Vagina (tissue), 2 donors: ENCODE data around the gene APCDD1L. TPM values are rescaled to one million over a fixed set of nuclear protein-coding genes. Genes with fewer than 3 reads are reported as not detected.
"Not testable (repeated sequence)": the region's sequence is repeated elsewhere in the genome, so short reads cannot be mapped to it uniquely, and the experiment has no call there.

ENCODE experiments used
- DNase-seq, 2 donors: peaks; one replicate each; pipeline ENCODE4 v3.0.0-alpha.2; 2017; ENCODE audit errors: extremely low spot score in 2 of 2
- H3K27ac ChIP-seq: fragments of 200-600 bp; sonication (generic); one replicate; pipeline ENCODE4 v1.5.1; 2019
- H3K27me3 ChIP-seq: fragments of 200-600 bp; sonication (generic); one replicate; pipeline ENCODE4 v1.5.1; 2019
- H3K36me3 ChIP-seq, 2 donors: fragments of 200-600 bp; sonication (generic); one replicate each; pipeline ENCODE4 v1.5.1; 2017 to 2019
- H3K4me1 ChIP-seq: fragments of 200-600 bp; sonication (generic); one replicate; pipeline ENCODE4 v1.5.1; 2019
- H3K4me3 ChIP-seq, 2 donors: fragments of 200-600 bp; sonication (generic); 1 replicate in 1 of 2; 2 replicates in 1 of 2; pipeline ENCODE4 v1.5.1; 2016 to 2019
- H3K9me3 ChIP-seq: fragments of 200-600 bp; sonication (generic); one replicate; pipeline ENCODE4 v1.5.1; 2019
- CTCF ChIP-seq, 3 experiments: fragments of 450-650 bp in 2 of 3; fragments of 200-600 bp in 1 of 3; sonication (generic) in 1 of 3; IDR thresholded peaks; one replicate each; pipeline ENCODE4 v1.5.1; 2017 to 2019; ENCODE audit warnings: antibody characterized with exemption in 3 of 3, mild to moderate bottlenecking in 2 of 3, moderate library complexity in 2 of 3
- POLR2A ChIP-seq, 2 donors: fragments of 450-650 bp; IDR thresholded peaks; one replicate each; pipeline ENCODE4 v1.6.1; 2017; ENCODE audit warnings: antibody characterized with exemption in 2 of 2, mild to moderate bottlenecking in 2 of 2, moderate library complexity in 2 of 2
- POLR2AphosphoS5 ChIP-seq, 2 donors: sonication (generic); formaldehyde crosslinking; IDR thresholded peaks; one replicate each; pipeline ENCODE4 v1.9.0; 2017; ENCODE audit warnings: antibody characterized with exemption in 2 of 2, mild to moderate bottlenecking in 2 of 2, low read depth in 1 of 2; ENCODE audit not compliant: insufficient read depth in 1 of 2
- intact Hi-C: fragments of 100-400 bp; cut with DNase I; formaldehyde crosslinking; loops from one replicate; pipeline ENCODE4 v1.15.1; 2023
- total RNA-seq: library from RNA; depleted of rRNA; stranded (reverse); fragments of >200 nt; gene quantifications from one replicate; pipeline ENCODE4 v1.2.3, GENCODE V29; 2016

The APCDD1L gene
- total RNA-seq, 1 donor from 2014 or later: 0.98 TPM

GRCh38 chr20:58418949-58419748 lies 96.0 kb downstream of the APCDD1L start:
- no peak for DNase-seq
- H3K27me3 ChIP-seq: no peaks in the 10 kb centered on the region
- no peak overlapping the region for H3K27ac ChIP-seq
- H3K4me1 ChIP-seq: no peaks in the 10 kb centered on the region
- intact Hi-C loops: no loop called here
- no peaks in the 10 kb centered on the region for H3K9me3 ChIP-seq
- no peaks in the 10 kb centered on the region for H3K36me3 ChIP-seq
- no peak for TF ChIP-seq POLR2AphosphoS5 (IDR thresholded peaks at IDR 0.05; ENCODE audit: insufficient read depth in 1 of 2, low read depth in 1 of 2)
- TF ChIP-seq CTCF (IDR thresholded peaks at IDR 0.05): no peak
- no peak for TF ChIP-seq POLR2A (IDR thresholded peaks at IDR 0.05)
- no peak overlapping the region for H3K4me3 ChIP-seq

- no peak overlapping the region for H3K4me3 ChIP-seq
- no peak overlapping the region for H3K27ac ChIP-seq
- no peak for DNase-seq
- TF ChIP-seq POLR2AphosphoS5 (IDR thresholded peaks at IDR 0.05; ENCODE audit: insufficient read depth in 1 of 2, low read depth in 1 of 2) (no peak), POLR2A (IDR thresholded peaks at IDR 0.05) (no peak), CTCF (IDR thresholded peaks at IDR 0.05) (no peak)
- intact Hi-C loops: no loop called here
- H3K4me1 ChIP-seq: no peaks in the 10 kb centered on the region
- H3K36me3 ChIP-seq: no peaks in the 10 kb centered on the region
- H3K27me3 ChIP-seq: no peaks in the 10 kb centered on the region
- no peaks in the 10 kb centered on the region for H3K9me3 ChIP-seq
Observed at GRCh38 chr20:58417438-58417837, 97.8 kb downstream of the APCDD1L start.

- Histone ChIP-seq H3K27ac (no peak overlapping the region), H3K4me1 (no peaks in the 10 kb centered on the region), H3K27me3 (no peaks in the 10 kb centered on the region), H3K9me3 (no peaks in the 10 kb centered on the region), H3K4me3 (no peak overlapping the region), H3K36me3 (no peaks in the 10 kb centered on the region)
- intact Hi-C loops: no loop called here
- TF ChIP-seq POLR2AphosphoS5 (IDR thresholded peaks at IDR 0.05; ENCODE audit: insufficient read depth in 1 of 2, low read depth in 1 of 2): no peak
- TF ChIP-seq POLR2A (IDR thresholded peaks at IDR 0.05): no peak
- TF ChIP-seq CTCF (IDR thresholded peaks at IDR 0.05): no peak
- no peak for DNase-seq
Observed at GRCh38 chr20:58416835-58417234, 98.4 kb downstream of the APCDD1L start.

- Histone ChIP-seq H3K9me3 (no peaks in the 10 kb centered on the region), H3K27me3 (no peaks in the 10 kb centered on the region), H3K36me3 (no peaks in the 10 kb centered on the region), H3K4me1 (no peaks in the 10 kb centered on the region), H3K27ac (no peak overlapping the region), H3K4me3 (no peak overlapping the region)
- no peak for TF ChIP-seq CTCF (IDR thresholded peaks at IDR 0.05)
- no peak for TF ChIP-seq POLR2AphosphoS5 (IDR thresholded peaks at IDR 0.05; ENCODE audit: insufficient read depth in 1 of 2, low read depth in 1 of 2)
- DNase-seq: no peak
- intact Hi-C loops: no loop called here
Observed at GRCh38 chr20:58416057-58416456, 99.1 kb downstream of the APCDD1L start.

- H3K4me3 ChIP-seq, DNase-seq, H3K9me3 ChIP-seq, intact Hi-C loops, H3K4me1 ChIP-seq, H3K27me3 ChIP-seq, H3K36me3 ChIP-seq, H3K27ac ChIP-seq: not testable (repeated sequence)
Observed at GRCh38 chr20:58414786-58415185, 100.4 kb downstream of the APCDD1L start.

GRCh38 chr20:58414216-58414615 lies 101.0 kb downstream of the APCDD1L start:
- DNase-seq, H3K9me3 ChIP-seq, H3K4me3 ChIP-seq, H3K36me3 ChIP-seq, H3K27me3 ChIP-seq, H3K4me1 ChIP-seq, H3K27ac ChIP-seq, intact Hi-C loops: not testable (repeated sequence)
